H1 (cell line): ENCODE measurements around the gene ZFP1. TPM values are rescaled to one million over a fixed set of nuclear protein-coding genes. Genes with fewer than 3 reads are reported as not detected.

Experiments
- CTCF ChIA-PET: fragments of 300-600 bp; sonication (Branson Sonifier 250); formaldehyde crosslinking; loops from one replicate; lab custom pipeline; 2021; ENCODE audit not compliant: partially characterized antibody; lab: Charles Lee
- POLR2A ChIA-PET: fragments of 300-600 bp; sonication (Branson Sonifier 250); formaldehyde crosslinking; loops from one replicate; lab custom pipeline; 2021; ENCODE audit warnings: inconsistent platforms; ENCODE audit not compliant: partially characterized antibody; lab: Charles Lee
- DNase-seq, 2 experiments: peaks; one replicate each; pipeline versions ENCODE4 v3.0.0 to v3.0.0-alpha.2; 2010 to 2022; ENCODE audit warnings: low spot score in 2 of 2, low read depth in 1 of 2, mixed read lengths in 1 of 2
- FAIRE-seq: peaks from 2 replicates; lab custom pipeline; 2011; peaks lifted over from hg19 to GRCh38; lab: Jason Lieb, UNC
- H2AFZ ChIP-seq: 2 replicates; pipeline ENCODE4 v1.8.1; 2012; ENCODE audit warnings: low read length, inconsistent platforms
- H2AK5ac ChIP-seq: 2 replicates; pipeline ENCODE4 v1.6.1; 2013; ENCODE audit warnings: low read depth, low read length
- H2BK120ac ChIP-seq: replicated peaks from 2 replicates; pipeline ENCODE3; 2013; ENCODE audit warnings: low read depth, low read length, inconsistent platforms
- H2BK12ac ChIP-seq: 2 replicates; pipeline ENCODE4 v1.6.1; 2013; ENCODE audit warnings: low read depth, low read length
- H2BK15ac ChIP-seq: 2 replicates; pipeline ENCODE4 v1.6.1; 2013; ENCODE audit warnings: low read length
- H2BK20ac ChIP-seq: 2 replicates; pipeline ENCODE4 v1.6.1; 2013; ENCODE audit warnings: low read length
- H2BK5ac ChIP-seq: 2 replicates; pipeline ENCODE4 v1.6.1; 2013; ENCODE audit warnings: low read depth, low read length
- H3K14ac ChIP-seq: 2 replicates; pipeline ENCODE4 v1.6.1; 2013; ENCODE audit warnings: inconsistent platforms; ENCODE audit not compliant: insufficient read length
- H3K18ac ChIP-seq: 2 replicates; pipeline ENCODE4 v1.6.1; 2013; ENCODE audit warnings: low read length; ENCODE audit errors: extremely low read depth
- H3K23ac ChIP-seq: 2 replicates; pipeline ENCODE4 v1.6.1; 2013; ENCODE audit warnings: inconsistent platforms; ENCODE audit not compliant: insufficient read length
- H3K23me2 ChIP-seq: 2 replicates; pipeline ENCODE4 v1.6.1; 2013; ENCODE audit warnings: low read depth, low read length
- H3K27ac ChIP-seq: 2 replicates; pipeline ENCODE4 v1.6.1; 2011; ENCODE audit warnings: low read depth, low read length, inconsistent platforms
- H3K27me3 ChIP-seq, 4 experiments: replicated peaks in 1 of 4; 1 replicate in 1 of 4; 2 replicates in 3 of 4; pipeline versions ENCODE4 v1.6.1 to v1.8.1; 2011 to 2013; ENCODE audit warnings: low read length in 3 of 4, mild to moderate bottlenecking in 3 of 4, inconsistent platforms in 2 of 4, mixed read lengths in 2 of 4, moderate library complexity in 1 of 4; ENCODE audit not compliant: control insufficient read depth in 3 of 4, insufficient read depth in 3 of 4; ENCODE audit errors: extremely low read depth in 1 of 4
- H3K36me3 ChIP-seq, 4 experiments: 2 replicates each; pipeline versions ENCODE4 v1.6.1 to v1.8.1; 2011 to 2013; ENCODE audit warnings: mild to moderate bottlenecking in 4 of 4, low read length in 3 of 4, moderate library complexity in 2 of 4, control low read depth in 1 of 4, inconsistent platforms in 1 of 4; ENCODE audit not compliant: insufficient read depth in 4 of 4, control insufficient read depth in 2 of 4
- H3K4ac ChIP-seq: replicated peaks from 2 replicates; pipeline ENCODE3; 2013; ENCODE audit warnings: low read length, low read depth, mixed read lengths, inconsistent platforms; ENCODE audit not compliant: insufficient read length
- H3K4me1 ChIP-seq, 4 experiments: replicated peaks in 1 of 4; 1 replicate in 1 of 4; 2 replicates in 3 of 4; pipeline versions ENCODE4 v1.6.1 to v1.8.1; 2011 to 2013; ENCODE audit warnings: low read length in 3 of 4, inconsistent platforms in 2 of 4, mixed read lengths in 1 of 4; ENCODE audit not compliant: insufficient read depth in 4 of 4, control insufficient read depth in 3 of 4
- H3K4me2 ChIP-seq, 2 experiments: 2 replicates each; pipeline versions ENCODE4 v1.6.1 to v1.8.1; 2011 to 2013; ENCODE audit warnings: low read depth in 2 of 2, low read length in 2 of 2, control low read depth in 1 of 2, inconsistent platforms in 1 of 2, mild to moderate bottlenecking in 1 of 2; ENCODE audit not compliant: insufficient read depth in 1 of 2
- H3K4me3 ChIP-seq, 4 experiments: fragments of 200-600, 300-600 bp in 1 of 4; sonication (generic), shearing (Covaris generic), sonication (Bioruptor Twin) in 1 of 4; 2 replicates each; pipeline versions ENCODE4 v1.5.1 to v1.8.1; 2011 to 2016; ENCODE audit warnings: low read length in 4 of 4, low read depth in 3 of 4, control low read depth in 2 of 4, inconsistent platforms in 2 of 4, mild to moderate bottlenecking in 2 of 4, mixed read lengths in 1 of 4, moderate library complexity in 1 of 4; ENCODE audit not compliant: insufficient read depth in 2 of 4; ENCODE audit errors: extremely low read depth in 1 of 4
- H3K56ac ChIP-seq: replicated peaks from 2 replicates; pipeline ENCODE3; 2013; ENCODE audit warnings: low read depth, mild to moderate bottlenecking, mixed read lengths, low read length, inconsistent platforms; ENCODE audit not compliant: insufficient read length
- H3K79me1 ChIP-seq: 2 replicates; pipeline ENCODE4 v1.6.1; 2013; ENCODE audit warnings: low read depth, low read length, control low read depth
- H3K79me2 ChIP-seq, 2 experiments: 2 replicates each; pipeline versions ENCODE4 v1.6.1 to v1.8.1; 2012 to 2013; ENCODE audit warnings: low read length in 2 of 2, mild to moderate bottlenecking in 2 of 2, inconsistent platforms in 1 of 2; ENCODE audit not compliant: insufficient read depth in 2 of 2, control insufficient read depth in 1 of 2
- H3K9ac ChIP-seq, 4 experiments: replicated peaks in 1 of 4; 1 replicate in 1 of 4; 2 replicates in 3 of 4; pipeline versions ENCODE4 v1.6.1 to v1.8.1; 2011 to 2013; ENCODE audit warnings: low read depth in 3 of 4, low read length in 3 of 4, control low read depth in 2 of 4, mild to moderate bottlenecking in 2 of 4, moderate library complexity in 2 of 4, inconsistent platforms in 1 of 4; ENCODE audit errors: extremely low read depth in 1 of 4
- H3K9me3 ChIP-seq, 2 experiments: 2 replicates each; pipeline versions ENCODE4 v1.6.1 to v1.8.1; 2012 to 2013; ENCODE audit warnings: mild to moderate bottlenecking in 2 of 2, moderate library complexity in 2 of 2, control low read depth in 1 of 2, inconsistent platforms in 1 of 2, low read depth in 1 of 2, low read length in 1 of 2, mixed read lengths in 1 of 2; ENCODE audit not compliant: insufficient read depth in 2 of 2
- H4K20me1 ChIP-seq, 2 experiments: replicated peaks in 1 of 2; 2 replicates each; pipeline versions ENCODE3 to v1.8.1; 2011 to 2013; ENCODE audit warnings: inconsistent platforms in 2 of 2, low read length in 2 of 2, mild to moderate bottlenecking in 1 of 2; ENCODE audit not compliant: insufficient read depth in 2 of 2, control insufficient read depth in 1 of 2
- H4K5ac ChIP-seq: 2 replicates; pipeline ENCODE4 v1.6.1; 2013; ENCODE audit warnings: low read length, low read depth, mixed read lengths, inconsistent platforms; ENCODE audit not compliant: insufficient read length
- H4K8ac ChIP-seq: 2 replicates; pipeline ENCODE4 v1.8.0; 2013; ENCODE audit warnings: mild to moderate bottlenecking, moderate library complexity, low read length, inconsistent platforms; ENCODE audit not compliant: insufficient read depth; ENCODE audit errors: extremely low read depth
- H4K91ac ChIP-seq: replicated peaks from 2 replicates; pipeline ENCODE3; 2013; ENCODE audit warnings: low read length, mixed read lengths, inconsistent platforms; ENCODE audit not compliant: insufficient read length
- ASH2L ChIP-seq: fragments of 200-600, 300-600 bp; sonication (generic); IDR thresholded peaks from one replicate; pipeline ENCODE4 v1.7.1; 2017; ENCODE audit warnings: low read length
- ATF2 ChIP-seq: IDR thresholded peaks from 2 replicates; pipeline ENCODE4 v1.6.1; 2012; ENCODE audit warnings: low read length, inconsistent platforms
- CHD1 ChIP-seq: IDR thresholded peaks from 2 replicates; pipeline ENCODE4 v1.6.1; 2012; ENCODE audit warnings: low read depth, low read length, improper control_type of control experiment
- CHD2 ChIP-seq: IDR thresholded peaks from 2 replicates; pipeline ENCODE4 v1.6.1; 2012; ENCODE audit warnings: low read length, improper control_type of control experiment
- MAFK ChIP-seq: IDR thresholded peaks from 2 replicates; pipeline ENCODE4 v1.6.1; 2012; ENCODE audit warnings: low read depth, mild to moderate bottlenecking, improper control_type of control experiment, low read length
- POLR2AphosphoS5 ChIP-seq: IDR thresholded peaks from 2 replicates; pipeline ENCODE4 v1.6.1; 2011; ENCODE audit warnings: low read depth, low read length
- SP1 ChIP-seq: IDR thresholded peaks from 2 replicates; pipeline ENCODE4 v1.6.1; 2011; ENCODE audit warnings: low read depth, low read length
- SP2 ChIP-seq: IDR thresholded peaks from 2 replicates; pipeline ENCODE4 v1.6.1; 2012; ENCODE audit warnings: mild to moderate bottlenecking, low read length, inconsistent platforms
- TAF7 ChIP-seq: optimal IDR thresholded peaks from 2 replicates; pipeline ENCODE3; 2011; ENCODE audit warnings: low read depth, mild to moderate bottlenecking, inconsistent platforms, low read length, moderate library complexity, borderline replicate concordance
- TBP ChIP-seq: IDR thresholded peaks from 2 replicates; pipeline ENCODE4 v1.6.1; 2011; ENCODE audit warnings: low read depth, low read length, improper control_type of control experiment
- WGBS, 2 experiments: shearing (Covaris generic) in 1 of 2; methylation state at CpG; one replicate each; pipeline versions ENCODE4 v1.1.6 to v1.1.7; 2013 to 2015; ENCODE audit warnings: low lambda C conversion rate in 2 of 2, mixed read lengths in 2 of 2, inconsistent platforms in 1 of 2, low coverage in 1 of 2, missing lambda C conversion rate in 1 of 2; ENCODE audit not compliant: insufficient replicate concordance in 2 of 2, insufficient coverage in 1 of 2, insufficient read length in 1 of 2; ENCODE audit errors: extremely low coverage in 1 of 2, missing lambda C conversion rate in 1 of 2; 5-methylcytosine and 5-hydroxymethylcytosine counted together
- polyA plus RNA-seq, 7 experiments: library from polyadenylated mRNA; depleted of rRNA in 3 of 7; stranded (reverse) in 5 of 7; unstranded in 2 of 7; fragments of >200 nt in 5 of 7; fragments of 200-250 nt in 2 of 7; gene quantifications; 1 replicate in 5 of 7; 2 replicates in 1 of 7; 4 replicates in 1 of 7; pipeline versions ENCODE4 v1.2.1 to v1.2.3, GENCODE V29; 2011 to 2013; ENCODE audit warnings: missing spikeins in 2 of 7, mixed read lengths in 2 of 7
- total RNA-seq: library from RNA; stranded (reverse); fragmentation: NEBNext Ultra II Directional; extraction: Animal tissue kit (Norgen Biotek cat#: 25700); gene quantifications from 2 replicates; pipeline ENCODE4 v1.2.1, GENCODE V29; 2021

The ZFP1 gene
- total and polyA plus RNA-seq, 2 of the 8 experiments (the other 6 are each of a cell fraction or from before 2014, with no cell fraction given) = 4.0 to 11.2 TPM

DNA sequence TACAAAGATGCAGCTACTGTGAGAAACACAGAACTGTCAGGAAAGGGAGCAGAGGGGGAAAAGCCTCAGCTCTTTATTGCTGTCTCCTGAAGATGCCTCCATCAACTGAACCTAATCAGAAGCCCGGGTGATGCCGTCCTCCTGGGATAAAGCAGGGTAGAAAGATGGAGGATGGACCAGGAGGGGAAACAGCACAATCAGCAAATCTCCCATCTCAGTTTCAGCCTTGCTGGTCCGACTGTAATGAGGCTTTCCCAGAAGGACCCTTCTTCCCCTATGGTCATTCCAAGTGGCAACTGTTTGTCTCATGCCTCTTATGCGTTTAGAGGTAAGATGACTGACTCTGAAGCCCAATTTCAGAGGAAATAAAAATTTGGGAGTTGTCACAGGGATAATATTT, 24.3 kb downstream of the ZFP1 start:
- no peak overlapping the region for H2BK15ac ChIP-seq
- H3K27me3 ChIP-seq = no peaks in the 10 kb centered on the region
- peaks cover 5 to 45% (median 38%) of the 10 kb centered on the region in 4 experiments; a peak in 7 of 8 replicates for H3K36me3 ChIP-seq
- H3K4me1 ChIP-seq = no peaks in the 10 kb centered on the region
- no peak overlapping the region for H3K4me3 ChIP-seq
- H3K9me3 ChIP-seq = peaks cover 56 to 65% of the 10 kb centered on the region in 2 experiments
- H2BK12ac ChIP-seq = no peak overlapping the region
- H4K8ac ChIP-seq = no peak overlapping the region
- no peaks in the 10 kb centered on the region for H3K23me2 ChIP-seq
- no peak overlapping the region for H2BK20ac ChIP-seq
- H3K18ac ChIP-seq = no peak overlapping the region
- TF ChIP-seq ATF2 (no peak), CHD1 (no peak), TBP (no peak), TAF7 (no peak), CHD2 (no peak), SP1 (no peak), ASH2L (no peak), SP2 (no peak), MAFK (no peak), POLR2AphosphoS5 (no peak)
- H4K91ac ChIP-seq = no peak overlapping the region
- no peak overlapping the region for H2AFZ ChIP-seq
- H3K79me1 ChIP-seq = no peaks in the 10 kb centered on the region
- no peaks in the 10 kb centered on the region for H4K20me1 ChIP-seq
- no peak overlapping the region for H3K14ac ChIP-seq
- H3K4ac ChIP-seq = no peak overlapping the region
- no peak overlapping the region for H2BK5ac ChIP-seq
- H3K27ac ChIP-seq = no peak overlapping the region
- ChIA-PET CTCF (interaction anchor here (2.2 kb wide), 1 partner anchor 26 kb away, joined by 8 read pairs; no protein-coding TSS in a partner anchor), POLR2A (interaction anchor here (0.6 to 2.1 kb wide), 3 partner anchors 10 to 262 kb away, joined by 3 to 7 read pairs (median 3); no protein-coding TSS in a partner anchor)
- H3K9ac ChIP-seq = no peak overlapping the region
- no peak overlapping the region for H3K23ac ChIP-seq
- FAIRE-seq (no peak), DNase-seq (no peak)
- H2AK5ac ChIP-seq = no peak overlapping the region
- no peak overlapping the region for H3K4me2 ChIP-seq
- H4K5ac ChIP-seq = no peak overlapping the region
- 93% methylated on average over 4 of the region's 4 CpGs; no CpG with 5 or more reads in 1 of the 2 experiments for WGBS, 2 experiments
- no peak overlapping the region for H3K56ac ChIP-seq
- H2BK120ac ChIP-seq = no peak overlapping the region
- H3K79me2 ChIP-seq = no peaks in the 10 kb centered on the region
